ENCODE results near the gene CRACR2B. TPM values are rescaled to one million over a fixed set of nuclear protein-coding genes. Genes with fewer than 3 reads are reported as not detected.

Gene CRACR2B
- total and polyA plus RNA-seq, 2 of the 13 experiments (the other 11 are each of a cell fraction or from before 2014, with no cell fraction given), result 14.9 to 21.0 TPM

- no peak for TF ChIP-seq BRF2 (CRISPR knock-in tag; IDR thresholded peaks at IDR 0.05)
- no peak for TF ChIP-seq BCLAF1 (IDR thresholded peaks at IDR 0.05)
- TF ChIP-seq PRMT3 (CRISPR knock-in tag; IDR thresholded peaks at IDR 0.05; ENCODE audit: borderline replicate concordance, low read depth), result no peak
- no peak for TF ChIP-seq ZSCAN30 (CRISPR knock-in tag; IDR thresholded peaks at IDR 0.05)
- TF ChIP-seq RFXANK (CRISPR knock-in tag; IDR thresholded peaks at IDR 0.05), result no peak
- no peak for TF ChIP-seq ERF (CRISPR knock-in tag; IDR thresholded peaks at IDR 0.05)
- TF ChIP-seq ZNF7 (CRISPR knock-in tag; IDR thresholded peaks at IDR 0.05), result peak; percentile 70
- no peak for TF ChIP-seq YEATS4 (CRISPR knock-in tag; IDR thresholded peaks at IDR 0.05; ENCODE audit: borderline replicate concordance)
- TF ChIP-seq FOXA1 (IDR thresholded peaks at IDR 0.05), result no peak
- no peak; the same call in 1 of the 2 replicates for TF ChIP-seq FOXA1 (CRISPR knock-in tag; IDR thresholded peaks at IDR 0.05)
- no peak for TF ChIP-seq ZNF142 (CRISPR knock-in tag; IDR thresholded peaks at IDR 0.05)
- no peak for TF ChIP-seq SRF (IDR thresholded peaks at IDR 0.05; ENCODE audit: low read depth, low read length)
- no peak for TF ChIP-seq ZBTB44 (CRISPR knock-in tag; IDR thresholded peaks at IDR 0.05)
- TF ChIP-seq ZNF790 (CRISPR knock-in tag; IDR thresholded peaks at IDR 0.05; ENCODE audit: borderline replicate concordance), result no peak; the same call in 1 of the 2 replicates
- TF ChIP-seq ZNF619 (CRISPR knock-in tag; IDR thresholded peaks at IDR 0.05), result no peak
- peak; percentile 10; the same call in 1 of the 2 replicates for TF ChIP-seq KLF11 (CRISPR knock-in tag; IDR thresholded peaks at IDR 0.05)
- TF ChIP-seq MAX (IDR thresholded peaks at IDR 0.05), result no peak
- no peak for TF ChIP-seq TEAD3 (CRISPR knock-in tag; optimal IDR thresholded peaks at IDR 0.05; ENCODE audit: borderline replicate concordance)
These were observed 19.1 kb upstream of the CRACR2B start (continued) for GRCh38 chr11:808427-809286.

All from HepG2 (cell line).